ENCODE data around the gene EXOC6B.

DNA sequence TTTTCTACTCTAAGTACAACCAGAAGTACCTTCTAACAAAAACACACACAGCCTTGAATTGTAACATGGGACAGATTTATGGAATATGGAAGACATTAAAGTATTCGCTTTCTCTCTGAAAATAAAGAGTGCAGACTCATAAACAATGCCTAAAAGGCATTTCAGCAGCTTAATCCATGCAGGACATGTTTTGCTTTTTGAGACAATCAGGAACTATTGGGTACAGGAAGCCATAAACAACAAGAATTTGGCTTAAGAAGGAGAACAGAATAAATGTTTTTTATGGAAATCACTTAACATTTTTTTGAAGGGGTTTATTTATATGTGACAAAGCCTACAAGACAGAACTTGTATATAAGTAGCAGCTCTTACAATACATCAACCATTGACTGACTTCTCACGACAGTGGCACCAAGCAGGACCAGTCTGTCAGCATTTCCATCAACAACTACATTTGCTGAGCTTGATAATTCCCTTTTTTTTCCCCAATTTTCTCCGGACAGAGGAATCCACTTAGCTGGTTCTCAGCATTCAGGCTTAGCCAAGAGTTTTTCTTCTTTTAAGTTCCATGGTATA lies 140.1 kb downstream of the EXOC6B start:
- TF ChIP-seq, protein P1, sequence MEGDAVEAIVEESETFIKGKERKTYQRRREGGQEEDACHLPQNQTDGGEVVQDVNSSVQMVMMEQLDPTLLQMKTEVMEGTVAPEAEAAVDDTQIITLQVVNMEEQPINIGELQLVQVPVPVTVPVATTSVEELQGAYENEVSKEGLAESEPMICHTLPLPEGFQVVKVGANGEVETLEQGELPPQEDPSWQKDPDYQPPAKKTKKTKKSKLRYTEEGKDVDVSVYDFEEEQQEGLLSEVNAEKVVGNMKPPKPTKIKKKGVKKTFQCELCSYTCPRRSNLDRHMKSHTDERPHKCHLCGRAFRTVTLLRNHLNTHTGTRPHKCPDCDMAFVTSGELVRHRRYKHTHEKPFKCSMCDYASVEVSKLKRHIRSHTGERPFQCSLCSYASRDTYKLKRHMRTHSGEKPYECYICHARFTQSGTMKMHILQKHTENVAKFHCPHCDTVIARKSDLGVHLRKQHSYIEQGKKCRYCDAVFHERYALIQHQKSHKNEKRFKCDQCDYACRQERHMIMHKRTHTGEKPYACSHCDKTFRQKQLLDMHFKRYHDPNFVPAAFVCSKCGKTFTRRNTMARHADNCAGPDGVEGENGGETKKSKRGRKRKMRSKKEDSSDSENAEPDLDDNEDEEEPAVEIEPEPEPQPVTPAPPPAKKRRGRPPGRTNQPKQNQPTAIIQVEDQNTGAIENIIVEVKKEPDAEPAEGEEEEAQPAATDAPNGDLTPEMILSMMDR (IDR thresholded peaks at IDR 0.05) = no peak
- TF ChIP-seq POLR2A (IDR thresholded peaks at IDR 0.05) (no peak), POLR2AphosphoS5 (IDR thresholded peaks at IDR 0.05) (no peak)
